Measurements from ENCODE around the gene RAD51B. TPM values are rescaled to one million over a fixed set of nuclear protein-coding genes. Genes with fewer than 3 reads are reported as not detected.

Gene RAD51B
- total RNA-seq, 4 donors from 2014 or later: 5.0 to 31.8 (median 20.6) TPM

DNA sequence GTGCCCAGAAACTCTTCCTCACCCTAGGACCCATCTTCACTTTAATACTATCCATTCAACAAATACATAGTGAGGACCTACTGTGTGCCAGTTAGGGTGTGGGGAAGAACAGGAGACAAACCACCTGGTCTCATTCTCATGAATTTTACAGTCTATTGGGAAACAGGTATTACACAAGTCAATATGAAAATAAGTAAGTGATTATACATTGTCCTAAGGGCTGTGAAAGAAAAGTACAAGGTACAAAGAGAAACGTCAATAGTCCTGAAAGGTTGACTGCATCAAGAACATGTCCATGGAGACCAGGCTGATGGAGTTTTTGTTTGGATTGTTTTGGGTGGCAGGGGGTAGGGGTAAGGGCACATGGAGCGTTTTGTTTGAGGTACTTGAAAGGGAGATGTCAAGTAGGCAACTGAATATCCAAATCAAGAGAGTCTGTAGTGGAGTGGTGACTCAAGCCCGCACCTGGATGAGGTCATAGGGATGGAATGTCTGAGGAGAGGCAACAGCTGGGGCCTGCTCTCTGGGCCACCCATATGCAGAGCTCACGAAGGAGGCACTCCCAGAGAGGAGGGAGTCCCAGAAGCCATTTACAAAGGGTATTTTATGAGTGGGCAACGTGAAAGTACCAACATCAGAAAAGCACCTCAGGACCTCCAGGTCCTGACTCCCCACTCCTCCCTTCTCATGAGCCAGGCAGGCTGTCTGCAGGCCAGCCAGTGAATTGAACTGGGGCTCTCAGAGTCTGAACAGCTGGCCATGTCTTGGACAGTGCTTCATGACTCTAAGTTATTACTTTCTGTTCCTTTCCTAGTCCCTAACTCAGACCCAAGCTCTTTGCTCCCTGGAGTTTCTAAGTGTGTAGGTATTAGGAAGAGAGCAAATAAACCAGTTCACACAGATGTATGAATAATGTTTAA is 701.3 kb downstream of the RAD51B start:
- in situ Hi-C loops (cut with MboI; ENCODE audit: low pct_ligation_motif_present in 1 of 4, low pct_unique_long_range_greater_than_20kb in 1 of 4, low sequenced_read_pairs in 3 of 4) (no loop called here), intact Hi-C loops (cut with DNase I; ENCODE audit: low total_unique reads) (loop anchor here (10.0 kb wide), 1 partner anchor 376 kb away; no protein-coding TSS in a partner anchor)
- no peaks in the 10 kb centered on the region for H3K27me3 ChIP-seq
- peaks cover 22 to 58% (median 32%) of the 10 kb centered on the region in 4 donors for H3K4me1 ChIP-seq
- DNase-seq: peak; percentile 62
- no peak for TF ChIP-seq POLR2AphosphoS5 (IDR thresholded peaks at IDR 0.05)
- TF ChIP-seq, protein P1, sequence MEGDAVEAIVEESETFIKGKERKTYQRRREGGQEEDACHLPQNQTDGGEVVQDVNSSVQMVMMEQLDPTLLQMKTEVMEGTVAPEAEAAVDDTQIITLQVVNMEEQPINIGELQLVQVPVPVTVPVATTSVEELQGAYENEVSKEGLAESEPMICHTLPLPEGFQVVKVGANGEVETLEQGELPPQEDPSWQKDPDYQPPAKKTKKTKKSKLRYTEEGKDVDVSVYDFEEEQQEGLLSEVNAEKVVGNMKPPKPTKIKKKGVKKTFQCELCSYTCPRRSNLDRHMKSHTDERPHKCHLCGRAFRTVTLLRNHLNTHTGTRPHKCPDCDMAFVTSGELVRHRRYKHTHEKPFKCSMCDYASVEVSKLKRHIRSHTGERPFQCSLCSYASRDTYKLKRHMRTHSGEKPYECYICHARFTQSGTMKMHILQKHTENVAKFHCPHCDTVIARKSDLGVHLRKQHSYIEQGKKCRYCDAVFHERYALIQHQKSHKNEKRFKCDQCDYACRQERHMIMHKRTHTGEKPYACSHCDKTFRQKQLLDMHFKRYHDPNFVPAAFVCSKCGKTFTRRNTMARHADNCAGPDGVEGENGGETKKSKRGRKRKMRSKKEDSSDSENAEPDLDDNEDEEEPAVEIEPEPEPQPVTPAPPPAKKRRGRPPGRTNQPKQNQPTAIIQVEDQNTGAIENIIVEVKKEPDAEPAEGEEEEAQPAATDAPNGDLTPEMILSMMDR (IDR thresholded peaks at IDR 0.05): no peak
- no peak for TF ChIP-seq EP300 (IDR thresholded peaks at IDR 0.05; ENCODE audit: low read depth)
- TF ChIP-seq POLR2A (IDR thresholded peaks at IDR 0.05): no peak
- no peaks in the 10 kb centered on the region for H3K9me3 ChIP-seq
- H3K4me3 ChIP-seq: no peak overlapping the region
- WGBS, 2 donors (ENCODE audit: low coverage in 1 of 2): 47 to 69% methylated on average over 2 to 5 of the region's 5 CpGs
- H3K36me3 ChIP-seq: no peaks in the 10 kb centered on the region
- peak overlapping the region; percentile 61 to 75 (median 70) for H3K27ac ChIP-seq

DNA sequence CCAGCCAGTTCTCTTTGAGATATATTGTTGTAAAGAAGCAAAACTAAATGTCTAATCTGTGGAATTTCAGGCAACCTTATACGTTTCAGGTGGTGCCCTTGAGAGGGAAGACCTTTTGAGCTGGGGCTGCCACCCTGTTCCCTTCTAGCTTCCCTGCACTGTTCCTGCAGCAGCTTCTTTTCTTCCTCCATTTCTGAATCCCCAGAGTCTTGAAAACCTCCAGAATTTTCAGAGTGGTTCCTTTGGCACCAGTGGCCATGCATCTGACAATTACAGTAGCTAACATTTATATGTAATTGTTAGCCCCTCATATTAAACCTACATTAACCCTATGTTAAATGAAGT is 702.0 kb downstream of the RAD51B start:
- Histone ChIP-seq H3K9me3 (no peaks in the 10 kb centered on the region), H3K4me1 (peaks cover 23 to 62% (median 35%) of the 10 kb centered on the region in 4 donors), H3K36me3 (no peaks in the 10 kb centered on the region), H3K4me3 (no peak overlapping the region), H3K27ac (peak overlapping the region; percentile 61 to 75 (median 70)), H3K27me3 (no peaks in the 10 kb centered on the region)
- no peak for DNase-seq
- intact Hi-C loops (cut with DNase I; ENCODE audit: low total_unique reads) (loop anchor here (10.0 kb wide), 1 partner anchor 377 kb away; no protein-coding TSS in a partner anchor), in situ Hi-C loops (cut with MboI; ENCODE audit: low pct_ligation_motif_present in 1 of 4, low pct_unique_long_range_greater_than_20kb in 1 of 4, low sequenced_read_pairs in 3 of 4) (no loop called here)
- whole genome bisulfite sequencing, 2 donors (ENCODE audit: low coverage in 1 of 2): 43% methylated on average over 1 of the region's 1 CpG; no CpG with 5 or more reads in 1 of the 2 donors
- TF ChIP-seq EP300 (IDR thresholded peaks at IDR 0.05; ENCODE audit: low read depth): no peak
- TF ChIP-seq POLR2A (IDR thresholded peaks at IDR 0.05): no peak
- TF ChIP-seq POLR2AphosphoS5 (IDR thresholded peaks at IDR 0.05): no peak
- TF ChIP-seq, protein P1 (IDR thresholded peaks at IDR 0.05): no peak

DNA sequence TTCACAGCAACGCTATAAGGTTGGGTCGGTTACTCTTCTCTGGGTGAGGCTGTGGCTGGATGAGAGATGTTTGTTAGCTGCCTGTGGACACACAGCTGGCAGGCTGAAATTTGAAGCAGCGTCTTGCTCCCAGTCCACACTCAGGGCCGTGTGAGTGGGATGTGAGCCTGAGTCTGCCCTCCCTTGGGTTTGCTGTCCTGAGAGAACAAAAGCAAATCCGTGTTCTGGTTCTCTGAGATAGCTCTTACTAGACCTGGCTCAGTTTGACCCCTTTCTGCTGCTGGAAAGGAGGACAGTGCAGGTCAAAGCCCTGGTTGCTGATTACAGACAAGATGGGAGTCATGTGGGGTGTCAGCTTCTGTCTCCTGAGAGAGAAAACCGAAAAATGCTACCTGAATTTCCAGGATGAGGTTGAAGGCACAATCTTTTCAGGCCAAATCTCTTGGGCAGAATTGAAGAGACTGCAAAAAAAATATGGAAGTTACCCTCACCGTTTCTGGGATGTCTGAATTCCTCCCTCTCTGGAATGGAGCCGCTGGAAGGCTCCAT is 702.5 kb downstream of the RAD51B start:
- TF ChIP-seq POLR2AphosphoS5 (IDR thresholded peaks at IDR 0.05) (no peak), POLR2A (IDR thresholded peaks at IDR 0.05) (no peak), EP300 (IDR thresholded peaks at IDR 0.05; ENCODE audit: low read depth) (no peak)
- TF ChIP-seq, protein P1 (IDR thresholded peaks at IDR 0.05): no peak
- Histone ChIP-seq H3K27ac (peak overlapping the region; percentile 61 to 75 (median 70)), H3K9me3 (no peaks in the 10 kb centered on the region), H3K36me3 (no peaks in the 10 kb centered on the region), H3K27me3 (no peaks in the 10 kb centered on the region), H3K4me1 (peaks cover 28 to 67% (median 39%) of the 10 kb centered on the region in 4 donors), H3K4me3 (no peak overlapping the region)
- 77% methylated on average over 3 to 8 of the region's 8 CpGs for WGBS, 2 donors (ENCODE audit: low coverage in 1 of 2)
- no peak for DNase-seq
- intact Hi-C loops (cut with DNase I; ENCODE audit: low total_unique reads): loop anchor here (10.0 kb wide), 1 partner anchor 377 kb away; no protein-coding TSS in a partner anchor
- in situ Hi-C loops (cut with MboI; ENCODE audit: low pct_ligation_motif_present in 1 of 4, low pct_unique_long_range_greater_than_20kb in 1 of 4, low sequenced_read_pairs in 3 of 4): no loop called here
